Activated CD4-positive, alpha-beta T cell treated with anti-CD3 and anti-CD28 coated beads, Interleukin-10, Interleukin-2, amounts not matched to agents 100 ng/mL and 50 ng/mL, durations not matched to agents 16 hours and 8 hours (primary cell): ENCODE data around the gene TMEM170B.
A peak's percentile ranks its signal among the peaks of the same experiment; 100 is the strongest.
"Not testable (repeated sequence)": the region's sequence is repeated elsewhere in the genome, so short reads cannot be mapped to it uniquely, and the experiment has no call there.

Experiments used
- DNase-seq: peaks from one replicate; pipeline ENCODE4 v3.0.0-alpha.2; 2020

Gene TMEM170B

GRCh38 chr6:11532097-11532496 is 5.5 kb upstream of the TMEM170B start:
- no peak for DNase-seq

- no peak for DNase-seq
Measured at GRCh38 chr6:11534561-11534960, 3.0 kb upstream of the TMEM170B start.

GRCh38 chr6:11535801-11536230 is 1.7 kb upstream of the TMEM170B start:
- DNase-seq = peak; percentile 18

- DNase-seq = no peak
Measured at GRCh38 chr6:11536795-11537194, 754 bp upstream of the TMEM170B start.

- DNase-seq = peak; percentile 13
Measured at GRCh38 chr6:11538052-11538818, 686 bp downstream of the TMEM170B start.

GRCh38 chr6:11538819-11539468 is 1.4 kb downstream of the TMEM170B start:
- DNase-seq = no peak

- DNase-seq = no peak
Measured at GRCh38 chr6:11542863-11543262, 5.3 kb downstream of the TMEM170B start.

GRCh38 chr6:11543919-11544518 is 6.5 kb downstream of the TMEM170B start:
- DNase-seq = no peak

GRCh38 chr6:11547846-11548245 is 10.3 kb downstream of the TMEM170B start:
- DNase-seq = not testable (repeated sequence)

- not testable (repeated sequence) for DNase-seq
Measured at GRCh38 chr6:11548578-11548977, 11.0 kb downstream of the TMEM170B start.

GRCh38 chr6:11551053-11551452 is 13.5 kb downstream of the TMEM170B start:
- no peak for DNase-seq

GRCh38 chr6:11552442-11552841 is 14.9 kb downstream of the TMEM170B start:
- DNase-seq = no peak

- no peak for DNase-seq
Measured at GRCh38 chr6:11553824-11554223, 16.3 kb downstream of the TMEM170B start.

- DNase-seq = no peak
Measured at GRCh38 chr6:11556309-11556708, 18.8 kb downstream of the TMEM170B start.

GRCh38 chr6:11563793-11564192 is 26.2 kb downstream of the TMEM170B start:
- no peak for DNase-seq

- DNase-seq = no peak
Measured at GRCh38 chr6:11566609-11567008, 29.1 kb downstream of the TMEM170B start.

- DNase-seq = no peak
Measured at GRCh38 chr6:11571073-11571472, 33.5 kb downstream of the TMEM170B start.

GRCh38 chr6:11575408-11576033 is 38.0 kb downstream of the TMEM170B start:
- DNase-seq = peak; percentile 71

- no peak for DNase-seq
Measured at GRCh38 chr6:11580686-11581405, 43.3 kb downstream of the TMEM170B start.

- no peak for DNase-seq
Measured at GRCh38 chr6:11584244-11584643, 46.7 kb downstream of the TMEM170B start.

GRCh38 chr6:11585426-11586016 is 48.0 kb downstream of the TMEM170B start:
- peak; percentile 47 for DNase-seq

- no peak for DNase-seq
Measured at GRCh38 chr6:11586117-11586516, 48.6 kb downstream of the TMEM170B start.
